ENCODE measurements around the gene ACTN1. TPM values are rescaled to one million over a fixed set of nuclear protein-coding genes. Genes with fewer than 3 reads are reported as not detected.

Gene ACTN1
- total RNA-seq, 4 donors from 2014 or later = 10.0 to 17.3 (median 14.1) TPM

DNA sequence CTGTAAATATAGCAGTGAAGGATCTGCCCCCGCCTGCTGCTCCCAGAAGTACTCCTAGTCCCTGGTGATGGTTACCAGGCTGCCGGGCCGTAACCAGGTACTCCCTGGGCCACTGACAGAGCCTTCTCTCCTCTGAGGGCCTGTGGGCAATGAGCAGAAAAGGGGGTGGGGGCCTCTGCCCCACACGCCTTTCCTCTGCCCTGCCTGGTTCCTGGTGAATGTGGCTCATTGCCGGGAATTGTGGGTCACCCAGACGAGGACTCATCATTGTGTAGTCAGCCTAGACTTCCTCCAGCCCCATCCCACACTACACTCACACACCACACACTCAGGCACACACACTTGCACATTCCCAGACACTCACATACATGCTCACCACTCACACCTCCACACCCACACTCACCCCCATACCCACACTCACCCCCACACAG, 35.7 kb upstream of the ACTN1 start:
- Histone ChIP-seq H3K27me3 (no peaks in the 10 kb centered on the region), H3K36me3 (no peaks in the 10 kb centered on the region), H3K4me1 (no peaks in the 10 kb centered on the region), H3K9me3 (no peaks in the 10 kb centered on the region), H3K27ac (no peak overlapping the region), H3K4me3 (no peak overlapping the region)
- no peak for DNase-seq
- in situ Hi-C loops (cut with MboI; ENCODE audit: low sequenced_read_pairs in 4 of 4) (no loop called here), intact Hi-C loops (cut with DNase I; ENCODE audit: low total_unique reads) (no loop called here)
- TF ChIP-seq, protein P1, sequence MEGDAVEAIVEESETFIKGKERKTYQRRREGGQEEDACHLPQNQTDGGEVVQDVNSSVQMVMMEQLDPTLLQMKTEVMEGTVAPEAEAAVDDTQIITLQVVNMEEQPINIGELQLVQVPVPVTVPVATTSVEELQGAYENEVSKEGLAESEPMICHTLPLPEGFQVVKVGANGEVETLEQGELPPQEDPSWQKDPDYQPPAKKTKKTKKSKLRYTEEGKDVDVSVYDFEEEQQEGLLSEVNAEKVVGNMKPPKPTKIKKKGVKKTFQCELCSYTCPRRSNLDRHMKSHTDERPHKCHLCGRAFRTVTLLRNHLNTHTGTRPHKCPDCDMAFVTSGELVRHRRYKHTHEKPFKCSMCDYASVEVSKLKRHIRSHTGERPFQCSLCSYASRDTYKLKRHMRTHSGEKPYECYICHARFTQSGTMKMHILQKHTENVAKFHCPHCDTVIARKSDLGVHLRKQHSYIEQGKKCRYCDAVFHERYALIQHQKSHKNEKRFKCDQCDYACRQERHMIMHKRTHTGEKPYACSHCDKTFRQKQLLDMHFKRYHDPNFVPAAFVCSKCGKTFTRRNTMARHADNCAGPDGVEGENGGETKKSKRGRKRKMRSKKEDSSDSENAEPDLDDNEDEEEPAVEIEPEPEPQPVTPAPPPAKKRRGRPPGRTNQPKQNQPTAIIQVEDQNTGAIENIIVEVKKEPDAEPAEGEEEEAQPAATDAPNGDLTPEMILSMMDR (IDR thresholded peaks at IDR 0.05 in 4 of 5, conservative IDR thresholded peaks at IDR 0.05 in 1 of 5) = no peak
- TF ChIP-seq POLR2A (IDR thresholded peaks at IDR 0.05) = no peak
- no peak for ATAC-seq

DNA sequence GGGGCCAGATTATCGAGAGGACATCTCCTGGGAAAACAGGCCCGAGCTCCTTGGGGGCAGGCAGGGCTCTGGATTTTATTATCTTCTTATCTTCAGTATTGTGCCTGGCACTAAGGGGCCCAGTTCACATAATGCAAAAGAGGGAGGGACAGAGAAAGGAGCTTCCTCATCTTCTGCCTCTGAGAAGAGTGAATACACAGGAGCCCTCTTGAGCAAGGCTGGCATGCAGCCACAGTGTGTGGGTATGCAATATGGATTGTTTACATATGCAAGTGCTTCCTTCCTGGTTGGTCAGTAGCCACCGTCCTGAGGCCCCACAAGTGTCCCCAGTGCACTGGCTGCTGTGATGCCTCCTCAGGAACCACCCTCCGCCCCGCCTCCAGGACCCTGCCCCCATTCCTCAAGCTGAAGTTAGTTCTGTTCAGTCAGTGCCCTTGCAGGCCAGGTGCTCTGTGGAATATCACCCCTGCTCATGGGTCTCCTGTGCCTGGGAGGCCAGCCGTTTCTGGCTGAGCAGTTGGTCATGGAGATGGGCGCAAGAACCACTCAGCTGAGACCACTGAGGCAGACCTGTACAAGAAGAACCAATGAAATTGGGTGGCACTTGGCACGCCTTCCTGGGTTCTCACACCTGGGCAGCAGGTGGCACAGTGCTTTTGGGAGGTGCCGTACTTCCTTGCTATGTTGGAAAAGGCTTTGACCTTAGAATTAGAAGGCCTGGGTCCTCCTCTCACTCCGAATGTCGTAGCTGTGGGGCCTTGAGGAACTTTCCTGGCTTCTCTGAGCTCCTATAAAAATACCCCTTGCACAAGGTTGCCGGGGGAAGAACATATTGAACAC, 35.1 kb upstream of the ACTN1 start:
- Histone ChIP-seq H3K9me3 (no peaks in the 10 kb centered on the region), H3K27me3 (no peaks in the 10 kb centered on the region), H3K4me3 (no peak overlapping the region), H3K27ac (no peak overlapping the region), H3K36me3 (no peaks in the 10 kb centered on the region), H3K4me1 (no peaks in the 10 kb centered on the region)
- DNase-seq (peak in 1 of 2 donors; percentile 34), ATAC-seq (no peak)
- TF ChIP-seq POLR2A (IDR thresholded peaks at IDR 0.05) = no peak
- TF ChIP-seq, protein P1 (IDR thresholded peaks at IDR 0.05 in 4 of 5, conservative IDR thresholded peaks at IDR 0.05 in 1 of 5) = no peak
- in situ Hi-C loops (cut with MboI; ENCODE audit: low sequenced_read_pairs in 4 of 4) (no loop called here), intact Hi-C loops (cut with DNase I; ENCODE audit: low total_unique reads) (no loop called here)

DNA sequence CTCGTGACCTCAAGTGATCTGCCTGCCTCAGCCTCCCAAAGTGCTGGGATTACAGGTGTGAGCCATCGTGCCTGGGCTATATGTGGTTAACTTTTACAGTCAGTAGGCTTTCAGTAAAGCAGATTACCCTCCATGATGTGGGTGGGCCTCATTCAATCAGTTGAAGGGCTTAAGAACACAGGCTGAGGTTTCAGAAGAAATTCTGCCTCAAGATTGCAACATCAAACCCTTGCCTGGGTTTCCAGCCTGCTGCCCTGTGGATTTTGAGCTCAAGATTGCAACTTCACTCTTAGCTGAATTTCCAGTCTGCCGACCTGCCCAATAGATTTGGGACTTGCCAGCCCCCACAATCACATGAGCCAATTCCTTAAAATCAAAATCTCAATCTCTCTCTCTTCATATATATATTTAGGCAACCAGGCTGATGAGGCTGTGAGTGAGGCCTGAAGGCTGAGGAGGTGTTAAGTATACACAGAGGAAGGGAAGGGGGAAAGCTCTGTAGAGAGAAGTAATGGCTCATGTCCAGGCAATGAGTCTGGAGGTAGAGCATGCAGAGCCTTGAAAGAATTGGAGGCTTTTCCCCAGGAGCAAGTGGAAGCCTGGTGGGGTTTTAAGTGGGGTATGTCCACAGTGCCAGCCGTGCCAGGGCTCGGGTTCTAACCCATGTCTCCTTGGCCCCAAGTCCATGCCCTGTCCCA, 33.3 kb upstream of the ACTN1 start:
- H3K36me3 ChIP-seq = no peaks in the 10 kb centered on the region
- intact Hi-C loops (cut with DNase I; ENCODE audit: low total_unique reads) = no loop called here
- H3K4me3 ChIP-seq = no peak overlapping the region
- no peaks in the 10 kb centered on the region for H3K9me3 ChIP-seq
- no peaks in the 10 kb centered on the region for H3K27me3 ChIP-seq
- H3K27ac ChIP-seq = no peak overlapping the region
- DNase-seq (no peak), ATAC-seq (no peak)
- H3K4me1 ChIP-seq = no peaks in the 10 kb centered on the region
- in situ Hi-C loops (cut with MboI; ENCODE audit: low sequenced_read_pairs in 4 of 4) = no loop called here
- no peak for TF ChIP-seq POLR2A (IDR thresholded peaks at IDR 0.05)
- TF ChIP-seq, protein P1 (IDR thresholded peaks at IDR 0.05 in 4 of 5, conservative IDR thresholded peaks at IDR 0.05 in 1 of 5) = no peak

DNA sequence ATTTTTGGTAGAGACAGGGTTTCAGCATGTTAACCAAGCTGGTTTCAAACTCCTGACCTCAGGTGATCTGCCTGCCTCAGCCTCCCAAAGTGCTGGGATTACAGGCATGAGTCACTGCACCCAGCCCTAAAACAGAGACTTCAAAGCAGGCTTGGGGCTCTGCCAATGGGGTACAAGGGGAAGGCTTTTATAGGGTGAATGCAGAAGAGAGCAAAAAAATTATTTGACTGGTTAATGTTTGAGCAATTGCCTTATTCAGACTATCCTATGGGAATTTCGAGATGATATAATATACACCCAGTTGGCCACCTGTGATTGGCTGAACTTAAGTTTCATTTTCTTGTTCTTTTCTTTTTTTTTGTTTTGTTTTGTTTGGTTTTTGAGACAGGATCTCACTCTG, 31.5 kb upstream of the ACTN1 start:
- ATAC-seq (no peak), DNase-seq (no peak)
- intact Hi-C loops (cut with DNase I; ENCODE audit: low total_unique reads) (no loop called here), in situ Hi-C loops (cut with MboI; ENCODE audit: low sequenced_read_pairs in 4 of 4) (no loop called here)
- no peaks in the 10 kb centered on the region for H3K27me3 ChIP-seq
- H3K27ac ChIP-seq = no peak overlapping the region
- TF ChIP-seq, protein P1 (IDR thresholded peaks at IDR 0.05 in 4 of 5, conservative IDR thresholded peaks at IDR 0.05 in 1 of 5) = no peak
- TF ChIP-seq POLR2A (IDR thresholded peaks at IDR 0.05) = no peak
- H3K4me3 ChIP-seq = no peak overlapping the region
- no peaks in the 10 kb centered on the region for H3K36me3 ChIP-seq
- H3K4me1 ChIP-seq = no peaks in the 10 kb centered on the region
- no peaks in the 10 kb centered on the region for H3K9me3 ChIP-seq
